GM12878 (cell line): ENCODE results near the gene NUMA1. TPM values are rescaled to one million over a fixed set of nuclear protein-coding genes. Genes with fewer than 3 reads are reported as not detected.

Experiments used
- ATAC-seq: fragments of 200-7000 bp; cut with Tn5 transposase; 3 replicates; pipeline ENCODE4 v1.9.1; 2020; ENCODE audit warnings: mild to moderate bottlenecking, moderate library complexity
- BruUV-seq: library from RNA; stranded (reverse); fragments of 400-500 nt; replicated peaks from 2 replicates; lab custom pipeline; 2021; lab: Mats Ljungman, UMichigan
- CTCF ChIA-PET: fragments of 300-600 bp; sonication (Branson Sonifier 250); formaldehyde crosslinking; extraction: SDS; loops from one replicate; lab custom pipeline; 2021; ENCODE audit warnings: inconsistent platforms; lab: Yijun Ruan, JAX
- POLR2A ChIA-PET: fragments of 350-600 bp; formaldehyde crosslinking; extraction: SDS; loops from one replicate; lab custom pipeline; 2021; ENCODE audit warnings: inconsistent platforms; lab: Charles Lee
- RAD21 ChIA-PET: fragments of 300-600 bp; sonication (Branson Sonifier 250); formaldehyde crosslinking; loops from one replicate; lab custom pipeline; 2023; ENCODE audit warnings: antibody characterized with exemption; ENCODE audit not compliant: unreplicated experiment; lab: Charles Lee
- SMC1A ChIA-PET: fragments of 300-600 bp; sonication (Branson Sonifier 250); formaldehyde crosslinking; loops from one replicate; lab custom pipeline; 2023; ENCODE audit not compliant: unreplicated experiment, uncharacterized antibody; lab: Charles Lee
- DNase-seq: peaks from one replicate; pipeline ENCODE4 v3.0.0-alpha.2; 2011; ENCODE audit warnings: low read depth, low spot score
- FAIRE-seq: peaks from 3 replicates; lab custom pipeline; 2011; peaks lifted over from hg19 to GRCh38; lab: Jason Lieb, UNC
- H2AFZ ChIP-seq: 2 replicates; pipeline ENCODE4 v1.6.0; 2011; ENCODE audit warnings: low read depth, low read length, control low read depth; ENCODE audit not compliant: control insufficient read depth
- H3K27ac ChIP-seq: 2 replicates; pipeline ENCODE4 v1.5.1; 2011; ENCODE audit warnings: control low read depth; ENCODE audit not compliant: control insufficient read depth, insufficient read depth
- H3K27me3 ChIP-seq, 2 experiments: replicated peaks in 1 of 2; 2 replicates each; pipeline versions ENCODE4 v1.6.0 to v1.6.1; 2011; ENCODE audit warnings: low read length in 1 of 2; ENCODE audit not compliant: control insufficient read depth in 2 of 2, insufficient read depth in 2 of 2
- H3K36me3 ChIP-seq, 2 experiments: 2 replicates each; pipeline ENCODE4 v1.5.1; 2011; ENCODE audit warnings: low read length in 1 of 2; ENCODE audit not compliant: control insufficient read depth in 2 of 2, insufficient read depth in 2 of 2
- H3K4me1 ChIP-seq: 2 replicates; pipeline ENCODE4 v1.6.1; 2011; ENCODE audit warnings: mild to moderate bottlenecking, low read length, moderate library complexity, mixed read lengths; ENCODE audit not compliant: control insufficient read depth, insufficient read depth
- H3K4me2 ChIP-seq: 2 replicates; pipeline ENCODE4 v1.6.0; 2011; ENCODE audit warnings: control low read depth; ENCODE audit not compliant: control insufficient read depth, insufficient read depth
- H3K4me3 ChIP-seq: fragments of 200-600 bp; sonication (generic); 2 replicates; pipeline ENCODE4 v1.5.1; 2016
- H3K79me2 ChIP-seq: 2 replicates; pipeline ENCODE4 v1.6.0; 2011; ENCODE audit warnings: low read length; ENCODE audit not compliant: control insufficient read depth, insufficient read depth
- H3K9ac ChIP-seq: 2 replicates; pipeline ENCODE4 v1.8.0; 2011; ENCODE audit warnings: low read length, control low read depth, mixed read lengths; ENCODE audit not compliant: control insufficient read depth, insufficient read depth
- H3K9me3 ChIP-seq: replicated peaks from 3 replicates; pipeline ENCODE4 v1.5.1; 2011; ENCODE audit warnings: mild to moderate bottlenecking, low read length; ENCODE audit not compliant: control insufficient read depth, insufficient read depth
- H4K20me1 ChIP-seq: 2 replicates; pipeline ENCODE4 v1.6.0; 2011; ENCODE audit not compliant: control insufficient read depth, insufficient read depth
- ATF3 ChIP-seq: IDR thresholded peaks from 2 replicates; pipeline ENCODE4 v1.6.1; 2011; ENCODE audit warnings: low read depth, mild to moderate bottlenecking, low read length, moderate library complexity, borderline replicate concordance; ENCODE audit errors: extremely low read depth
- CBX5 ChIP-seq: sonication (generic); IDR thresholded peaks from 2 replicates; pipeline ENCODE4 v1.6.1; 2016; ENCODE audit warnings: low read depth, moderate library complexity, mild to moderate bottlenecking, inconsistent platforms
- CEBPZ ChIP-seq: fragments of 150-350 bp; IDR thresholded peaks from 2 replicates; pipeline ENCODE4 v1.6.1; 2016; ENCODE audit warnings: low read depth, low read length
- IKZF1 ChIP-seq: fragments of 450-650 bp; conservative IDR thresholded peaks from 2 replicates; pipeline ENCODE4 v1.6.1; 2017; ENCODE audit warnings: antibody characterized with exemption, mild to moderate bottlenecking
- NFIC ChIP-seq: IDR thresholded peaks from 2 replicates; pipeline ENCODE4 v1.6.1; 2012; ENCODE audit warnings: low read depth, mild to moderate bottlenecking, inconsistent platforms, low read length, moderate library complexity
- POLR2AphosphoS2 ChIP-seq: IDR thresholded peaks from 2 replicates; pipeline ENCODE4 v1.6.1; 2011; ENCODE audit warnings: low read depth, mild to moderate bottlenecking, low read length, improper control_type of control experiment, moderate library complexity
- SMAD5 ChIP-seq: IDR thresholded peaks from 2 replicates; pipeline ENCODE4 v1.6.1; 2016; ENCODE audit warnings: antibody characterized with exemption, low read depth
- SUZ12 ChIP-seq: fragments of 200-600 bp; sonication (generic); IDR thresholded peaks from one replicate; pipeline ENCODE4 v1.6.1; 2018; ENCODE audit warnings: antibody characterized with exemption, mild to moderate bottlenecking; ENCODE audit not compliant: unreplicated experiment
- ZBTB40 ChIP-seq: fragments of 450-650 bp; IDR thresholded peaks from 2 replicates; pipeline ENCODE4 v1.6.1; 2016; ENCODE audit warnings: mild to moderate bottlenecking, moderate library complexity, borderline replicate concordance
- ZNF622 ChIP-seq: fragments of 450-650 bp; IDR thresholded peaks from 2 replicates; pipeline ENCODE4 v1.6.1; 2017; ENCODE audit warnings: mild to moderate bottlenecking, inconsistent platforms
- ZZZ3 ChIP-seq: IDR thresholded peaks from 2 replicates; pipeline ENCODE4 v1.6.1; 2011; ENCODE audit warnings: low read depth; ENCODE audit not compliant: control insufficient read depth, insufficient read length
- WGBS: methylation state at CpG from one replicate; pipeline ENCODE4 v1.1.6; 2016; ENCODE audit warnings: low lambda C conversion rate; ENCODE audit not compliant: insufficient replicate concordance, insufficient coverage; ENCODE audit errors: missing lambda C conversion rate; 5-methylcytosine and 5-hydroxymethylcytosine counted together
- in situ Hi-C: fragments of 300-500 bp; cut with MboI; formaldehyde crosslinking; loops from 9 replicates; pipeline ENCODE4 v1.14.3; 2018; ENCODE audit warnings: mixed read lengths
- intact Hi-C: fragments of 100-400 bp; cut with micrococcal nuclease; formaldehyde crosslinking; loops from one replicate; pipeline ENCODE4 v1.14.2; 2022; ENCODE audit not compliant: unreplicated experiment
- polyA plus RNA-seq, 11 experiments: library from polyadenylated mRNA; depleted of rRNA in 4 of 11; unstranded in 6 of 11; stranded (reverse) in 5 of 11; fragments of >200 nt; fragmentation: Nextera tagmentation in 4 of 11; fragmentation: Illumina TruSeq in 1 of 11; extraction: Ambion mirVana in 4 of 11; extraction: Trizol in 1 of 11; gene quantifications; 1 replicate in 1 of 11; 2 replicates in 10 of 11; pipeline versions ENCODE4 v1.2.1 to v1.2.3, GENCODE V29; 2011 to 2016; ENCODE audit warnings: inconsistent platforms in 2 of 11, missing spikeins in 2 of 11, low read depth in 1 of 11
- total RNA-seq, 4 experiments: library from RNA; depleted of rRNA in 3 of 4; stranded (reverse); fragments of >200 nt in 3 of 4; fragmentation: Illumina TruSeq in 1 of 4; extraction: Trizol in 1 of 4; gene quantifications; 2 replicates each; pipeline versions ENCODE4 v1.2.1 to v1.2.3, GENCODE V29; 2013 to 2021

NUMA1 gene
- total and polyA plus RNA-seq, 10 of the 15 experiments (the other 5 are each of a cell fraction or from before 2014, with no cell fraction given) = 5.5 to 111 (median 61.0) TPM

- TF ChIP-seq CEBPZ (no peak), POLR2AphosphoS2 (no peak), SMAD5 (no peak), SUZ12 (no peak), CBX5 (no peak), ZZZ3 (no peak), ZNF622 (no peak)
Observed at GRCh38 chr11:72122607-72123006, 42.3 kb upstream of the NUMA1 start (continued).

- SMC1A ChIA-PET = no interaction called here
- Histone ChIP-seq H2AFZ (no peak overlapping the region), H3K4me1 (no peaks in the 10 kb centered on the region), H3K4me2 (no peak overlapping the region), H3K4me3 (no peak overlapping the region), H3K9ac (no peak overlapping the region), H3K27me3 (no peaks in the 10 kb centered on the region), H4K20me1 (no peaks in the 10 kb centered on the region), H3K79me2 (no peaks in the 10 kb centered on the region), H3K9me3 (no peaks in the 10 kb centered on the region; the same call in 2 of the 3 replicates), H3K27ac (no peak overlapping the region), H3K36me3 (no peaks in the 10 kb centered on the region)
- POLR2A ChIA-PET = no interaction called here
- intact Hi-C loops (no loop called here), in situ Hi-C loops (no loop called here)
- no peak for FAIRE-seq
- no TSS peak for BruUV-seq
- CTCF ChIA-PET = interaction anchor here (0.6 to 1.1 kb wide), 2 partner anchors 26 to 137 kb away, joined by 5 to 6 read pairs; no protein-coding TSS in a partner anchor
- DNase-seq = no peak
- ATAC-seq = no peak
- 50% methylated on average over 2 of the region's 2 CpGs for WGBS
- RAD21 ChIA-PET = no interaction called here
- TF ChIP-seq ZBTB40 = no peak
- TF ChIP-seq ATF3 = no peak
- TF ChIP-seq IKZF1 = no peak
- TF ChIP-seq NFIC = no peak
Observed at GRCh38 chr11:72120930-72121329, 40.6 kb upstream of the NUMA1 start.
